Kidney epithelial cell (primary cell): ENCODE data around the gene PDE2A. TPM values are rescaled to one million over a fixed set of nuclear protein-coding genes. Genes with fewer than 3 reads are reported as not detected.

Source experiments
- DNase-seq: peaks from one replicate; pipeline ENCODE4 v3.0.0-alpha.2; 2010; ENCODE audit warnings: low read depth
- H3K27me3 ChIP-seq: 2 replicates; pipeline ENCODE4 v1.6.0; 2011; ENCODE audit warnings: low read length; ENCODE audit not compliant: control insufficient read depth, insufficient read depth
- H3K36me3 ChIP-seq: 2 replicates; pipeline ENCODE4 v1.5.1; 2011; ENCODE audit warnings: low read length; ENCODE audit not compliant: control insufficient read depth, insufficient read depth
- H3K4me3 ChIP-seq: 2 replicates; pipeline ENCODE4 v1.5.1; 2011; ENCODE audit warnings: low read depth, mild to moderate bottlenecking, control low read depth, low read length
- total RNA-seq: library from RNA; depleted of rRNA; stranded (reverse); fragments of >200 nt; gene quantifications from 2 replicates; pipeline ENCODE4 v1.2.3, GENCODE V29; 2015
- TF ChIP-seq, protein P1 (sequence below): IDR thresholded peaks from 2 replicates; pipeline ENCODE4 v1.5.1; 2011; ENCODE audit warnings: mild to moderate bottlenecking, moderate library complexity, low read length, control low read depth, inconsistent platforms; ENCODE audit not compliant: insufficient read depth, poor library complexity, severe bottlenecking

PDE2A gene
- total RNA-seq, 1 donor from 2014 or later: 4.3 TPM

DNA sequence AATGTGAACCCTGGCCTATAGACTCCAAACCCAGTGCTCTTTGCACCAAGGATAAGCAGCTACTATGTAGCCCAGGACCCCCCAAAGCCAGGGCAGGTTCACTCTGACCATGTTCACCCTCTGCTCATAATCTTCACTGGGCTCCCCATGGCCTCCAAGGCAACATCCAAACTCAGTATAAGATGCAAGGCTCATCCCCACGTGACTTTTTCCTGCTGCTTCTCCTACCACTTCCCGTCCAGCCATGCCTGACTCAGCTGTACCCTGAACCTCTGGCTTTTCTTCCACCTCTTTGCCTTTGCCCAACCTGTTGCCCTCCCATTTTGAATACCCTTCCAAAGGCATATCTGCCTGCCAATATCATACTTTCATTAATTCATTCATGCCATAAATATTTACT, 27.8 kb downstream of the PDE2A start:
- Histone ChIP-seq H3K36me3 (no peaks in the 10 kb centered on the region), H3K4me3 (no peak overlapping the region), H3K27me3 (peaks cover 10% of the 10 kb centered on the region)
- no peak for DNase-seq
- TF ChIP-seq, protein P1, sequence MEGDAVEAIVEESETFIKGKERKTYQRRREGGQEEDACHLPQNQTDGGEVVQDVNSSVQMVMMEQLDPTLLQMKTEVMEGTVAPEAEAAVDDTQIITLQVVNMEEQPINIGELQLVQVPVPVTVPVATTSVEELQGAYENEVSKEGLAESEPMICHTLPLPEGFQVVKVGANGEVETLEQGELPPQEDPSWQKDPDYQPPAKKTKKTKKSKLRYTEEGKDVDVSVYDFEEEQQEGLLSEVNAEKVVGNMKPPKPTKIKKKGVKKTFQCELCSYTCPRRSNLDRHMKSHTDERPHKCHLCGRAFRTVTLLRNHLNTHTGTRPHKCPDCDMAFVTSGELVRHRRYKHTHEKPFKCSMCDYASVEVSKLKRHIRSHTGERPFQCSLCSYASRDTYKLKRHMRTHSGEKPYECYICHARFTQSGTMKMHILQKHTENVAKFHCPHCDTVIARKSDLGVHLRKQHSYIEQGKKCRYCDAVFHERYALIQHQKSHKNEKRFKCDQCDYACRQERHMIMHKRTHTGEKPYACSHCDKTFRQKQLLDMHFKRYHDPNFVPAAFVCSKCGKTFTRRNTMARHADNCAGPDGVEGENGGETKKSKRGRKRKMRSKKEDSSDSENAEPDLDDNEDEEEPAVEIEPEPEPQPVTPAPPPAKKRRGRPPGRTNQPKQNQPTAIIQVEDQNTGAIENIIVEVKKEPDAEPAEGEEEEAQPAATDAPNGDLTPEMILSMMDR: no peak

DNA sequence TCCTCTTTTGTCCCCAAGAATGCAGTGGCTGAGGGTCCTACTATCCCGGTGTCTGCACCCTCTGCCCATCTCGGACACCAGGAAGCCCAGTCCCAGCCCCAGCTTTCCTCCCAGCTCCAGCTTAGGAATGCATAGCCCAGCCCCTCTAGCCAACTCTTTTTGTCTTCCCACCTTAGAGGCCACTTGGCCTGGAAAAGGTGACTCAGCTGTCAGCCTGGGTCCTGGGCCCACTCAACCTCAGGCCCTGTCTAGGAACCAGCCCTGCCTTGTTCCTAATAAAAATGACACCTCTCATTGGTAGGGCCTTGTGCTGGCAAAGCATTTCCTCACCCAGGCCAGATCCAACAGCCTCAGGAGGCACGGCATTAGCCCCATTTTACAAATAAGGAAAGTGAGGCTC, 28.2 kb downstream of the PDE2A start:
- TF ChIP-seq, protein P1: no peak
- Histone ChIP-seq H3K4me3 (no peak overlapping the region), H3K36me3 (no peaks in the 10 kb centered on the region), H3K27me3 (peaks cover 14% of the 10 kb centered on the region)
- no peak for DNase-seq

DNA sequence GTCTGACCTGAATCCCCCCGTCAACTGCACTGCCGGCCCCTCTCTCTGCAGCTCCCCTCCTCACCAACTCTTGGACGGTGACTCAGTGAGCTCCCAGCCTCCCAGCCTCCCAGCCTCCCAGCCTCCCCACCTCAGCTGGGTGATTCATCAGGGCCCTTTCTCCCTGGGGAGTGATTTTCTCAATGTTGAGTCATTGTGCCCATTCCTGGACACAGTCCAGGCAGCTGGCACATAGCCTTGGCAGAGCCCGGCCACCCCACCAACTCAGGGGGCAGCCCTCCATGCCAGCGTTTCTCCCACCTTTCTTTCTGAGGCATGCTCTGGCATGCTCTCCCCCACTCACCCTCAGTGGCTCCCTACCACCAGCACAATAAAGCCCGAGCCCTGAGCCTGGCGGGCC, 30.7 kb downstream of the PDE2A start:
- H3K4me3 ChIP-seq: no peak overlapping the region
- no peaks in the 10 kb centered on the region for H3K36me3 ChIP-seq
- TF ChIP-seq, protein P1: no peak
- H3K27me3 ChIP-seq: peaks cover 29% of the 10 kb centered on the region
- DNase-seq: peak; percentile 18

DNA sequence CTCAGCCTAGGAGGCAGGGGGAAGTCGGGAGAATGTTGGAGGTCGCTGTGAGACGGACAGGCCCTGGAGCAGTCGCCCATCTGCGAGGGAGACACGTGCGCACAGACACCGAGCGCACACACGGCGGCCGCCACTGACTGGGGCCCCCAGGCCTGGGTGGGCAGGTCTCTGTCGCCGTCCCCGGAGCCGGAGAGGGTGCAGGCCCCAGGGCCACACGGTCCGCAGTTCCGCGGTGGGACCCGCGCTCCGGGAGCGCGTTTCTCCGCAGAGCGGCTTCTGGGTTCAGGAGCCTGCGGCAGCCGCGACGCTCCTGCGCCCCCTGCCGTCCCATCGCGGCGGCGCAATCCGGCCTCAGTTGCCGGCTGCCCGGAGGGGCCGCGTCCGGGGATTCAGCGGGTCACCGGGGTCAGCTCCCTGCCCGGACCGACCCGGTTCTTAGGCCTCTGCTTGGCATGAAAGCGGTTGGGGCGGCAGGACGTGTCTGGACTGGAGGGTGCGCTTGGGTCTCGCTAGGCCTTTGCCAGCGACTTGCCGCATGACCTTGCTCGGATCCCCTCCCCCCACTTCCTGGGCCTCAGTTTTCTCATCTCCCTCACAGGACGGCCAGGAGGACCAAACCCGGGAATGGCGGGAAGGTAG, 31.2 kb downstream of the PDE2A start:
- TF ChIP-seq, protein P1: peak; percentile 67
- no peak for DNase-seq
- Histone ChIP-seq H3K4me3 (peak overlapping the region; percentile 25), H3K27me3 (peaks cover 29% of the 10 kb centered on the region), H3K36me3 (no peaks in the 10 kb centered on the region)

DNA sequence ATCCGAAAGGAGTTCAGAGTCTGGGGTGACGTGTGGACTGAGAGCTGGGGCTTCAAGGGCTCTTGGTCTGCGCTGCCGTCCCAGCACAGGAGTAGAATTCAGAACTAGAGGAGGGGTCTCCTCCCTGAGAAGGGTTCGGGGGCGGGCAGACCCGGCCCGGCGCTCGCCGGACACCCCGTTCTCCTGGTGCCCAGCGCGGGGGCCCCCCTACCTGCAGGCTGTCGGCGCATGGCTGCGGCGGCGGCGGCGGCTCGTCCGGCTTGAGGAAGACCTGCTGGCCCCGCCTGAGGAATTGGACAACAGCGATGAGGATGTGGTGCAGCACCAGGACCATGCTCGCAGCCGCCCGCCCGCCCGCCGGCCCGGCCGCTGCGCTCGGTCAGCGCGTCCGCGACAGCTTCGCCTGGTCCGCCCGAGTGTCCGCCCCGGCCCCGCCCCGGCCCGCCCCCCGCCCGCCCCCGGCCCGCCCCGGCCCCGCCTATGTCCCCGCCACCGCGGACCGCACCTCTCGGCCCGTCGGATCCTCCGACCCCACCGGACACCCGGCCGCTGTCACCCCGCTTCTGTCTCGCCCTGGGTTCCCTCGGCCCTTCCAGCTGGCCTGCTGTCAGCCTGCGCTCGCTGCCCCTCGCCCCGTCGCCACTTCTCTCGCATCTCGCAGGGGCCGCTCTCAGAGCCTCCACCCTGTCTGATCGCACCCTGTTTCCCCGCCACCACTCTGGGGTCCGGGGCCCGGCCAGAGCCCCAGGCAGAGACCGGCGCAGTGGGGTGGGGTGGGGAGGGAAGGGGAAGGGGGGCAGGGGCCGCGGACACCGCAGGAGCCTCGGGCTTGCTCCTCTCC, 32.0 kb downstream of the PDE2A start:
- TF ChIP-seq, protein P1: no peak
- H3K4me3 ChIP-seq: peak overlapping the region; percentile 25
- DNase-seq: no peak
- no peaks in the 10 kb centered on the region for H3K36me3 ChIP-seq
- H3K27me3 ChIP-seq: peaks cover 29% of the 10 kb centered on the region
